GM19463 (cell line): Measurements from ENCODE around the gene PSMA8.
"Not testable (repeated sequence)": the region's sequence is repeated elsewhere in the genome, so short reads cannot be mapped to it uniquely, and the experiment has no call there.

Experiments
- ATAC-seq: cut with Tn5 transposase; IDR thresholded peaks from one replicate; pipeline ENCODE4 v1.9.1; 2021; ENCODE audit warnings: mild to moderate bottlenecking, moderate library complexity; ENCODE audit not compliant: unreplicated experiment

PSMA8 gene

DNA sequence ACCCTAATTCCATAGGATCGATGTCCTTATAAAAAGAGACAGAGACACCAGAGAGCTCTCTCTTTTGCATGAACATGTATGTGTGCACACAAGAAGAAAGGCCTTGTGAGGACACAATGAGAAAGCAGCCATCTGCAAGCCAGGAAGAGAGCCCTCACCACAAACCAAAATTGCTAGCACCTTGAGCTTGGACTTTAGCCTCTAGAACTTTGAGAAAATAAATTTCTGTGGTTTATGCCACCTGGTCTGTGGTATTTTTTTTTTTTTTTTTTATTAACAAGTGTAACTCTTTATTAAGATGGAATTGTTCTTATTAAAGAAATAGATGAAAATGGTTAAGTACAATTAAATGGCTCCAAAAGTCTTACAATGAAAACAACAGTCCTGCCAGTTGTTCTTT, 33.9 kb downstream of the PSMA8 start:
- ATAC-seq: peak; percentile 90

DNA sequence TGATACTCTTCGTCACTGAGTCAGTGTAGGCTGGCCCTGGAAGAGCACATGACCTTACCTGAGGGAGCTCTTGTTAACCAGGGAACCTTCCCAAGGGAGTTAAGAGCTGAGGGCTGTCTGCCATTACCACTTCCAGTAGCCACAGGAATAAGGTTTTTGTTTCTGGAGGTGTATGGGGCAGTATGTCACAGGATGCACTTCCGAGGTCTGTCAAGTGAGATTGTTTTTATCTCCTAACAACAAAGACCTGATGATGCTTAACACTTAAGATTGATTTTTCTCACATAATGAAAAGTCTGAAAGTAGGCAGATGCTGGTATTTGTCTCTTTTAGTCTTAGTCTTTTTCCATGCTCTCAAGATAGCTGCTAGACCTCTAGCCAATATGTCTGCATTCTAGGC, 41.8 kb downstream of the PSMA8 start:
- no peak for ATAC-seq

GRCh38 chr18:26176134-26176533, 42.5 kb downstream of the PSMA8 start:
- ATAC-seq: no peak

GRCh38 chr18:26181343-26181826, 47.7 kb downstream of the PSMA8 start:
- ATAC-seq: peak; percentile 68

GRCh38 chr18:26183395-26184112, 49.9 kb downstream of the PSMA8 start:
- no peak for ATAC-seq

GRCh38 chr18:26185267-26185666, 51.6 kb downstream of the PSMA8 start:
- no peak for ATAC-seq

DNA sequence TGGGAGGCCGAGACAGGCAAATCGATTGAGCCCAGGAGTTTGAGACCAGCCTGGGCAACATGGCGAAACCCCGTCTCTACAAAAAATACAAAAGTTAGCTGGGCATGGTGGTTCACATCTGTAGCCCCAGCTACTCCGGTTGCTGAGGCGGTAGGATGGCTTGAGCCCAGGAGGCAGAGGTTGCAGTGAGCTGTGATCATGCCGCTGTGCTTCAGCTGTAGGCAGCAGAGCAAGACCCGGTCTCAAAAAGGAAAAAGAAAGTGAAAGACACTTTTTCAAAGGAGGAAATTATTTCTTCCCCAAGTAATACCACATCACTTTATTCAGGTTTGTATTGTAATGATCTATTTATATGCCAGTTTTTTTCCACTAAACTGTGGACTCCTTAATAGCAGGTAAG, 56.8 kb downstream of the PSMA8 start:
- peak; percentile 86 for ATAC-seq

- ATAC-seq: no peak
Observed at GRCh38 chr18:26192233-26192632, 58.6 kb downstream of the PSMA8 start.

DNA sequence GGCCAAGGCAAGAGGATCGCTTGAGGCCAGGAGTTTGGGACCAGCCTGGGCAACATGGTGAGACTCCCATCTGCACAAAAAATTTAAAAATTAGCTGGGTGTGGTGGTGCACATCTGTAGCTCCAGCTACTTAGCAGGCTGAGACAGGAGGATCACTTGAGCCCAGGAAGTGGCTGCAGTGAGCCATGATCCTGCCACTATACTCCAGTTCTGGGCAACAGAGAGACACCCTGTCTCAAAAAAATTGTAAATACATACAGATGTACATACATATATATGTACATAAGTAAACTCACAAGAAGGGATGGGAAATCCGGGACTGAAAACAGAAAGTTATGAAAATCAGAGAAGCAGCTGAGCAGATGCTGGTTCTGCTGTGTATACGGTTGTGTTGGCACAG, 62.9 kb downstream of the PSMA8 start:
- no peak for ATAC-seq

- not testable (repeated sequence) for ATAC-seq
Observed at GRCh38 chr18:26202001-26202400, 68.3 kb downstream of the PSMA8 start.

DNA sequence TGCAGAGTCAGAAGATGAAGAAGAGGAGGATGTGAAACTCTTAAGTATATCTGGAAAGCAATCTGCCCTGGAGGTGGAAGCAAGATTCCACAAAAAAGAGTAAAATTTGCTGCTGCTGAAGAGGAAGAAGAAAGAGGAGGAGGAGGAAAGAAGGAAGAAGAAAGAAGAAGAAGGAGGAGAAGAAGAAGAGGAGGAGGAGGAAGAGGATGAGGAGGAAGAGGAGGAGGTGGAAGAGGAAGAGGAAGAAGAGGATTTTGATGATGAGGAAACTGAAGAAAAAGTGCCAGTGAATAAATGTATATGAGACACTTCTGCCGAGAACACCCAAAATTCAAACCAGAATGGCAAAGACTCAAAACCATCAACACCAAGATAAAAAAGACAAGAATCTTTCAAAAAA, 71.6 kb downstream of the PSMA8 start:
- ATAC-seq: no peak

DNA sequence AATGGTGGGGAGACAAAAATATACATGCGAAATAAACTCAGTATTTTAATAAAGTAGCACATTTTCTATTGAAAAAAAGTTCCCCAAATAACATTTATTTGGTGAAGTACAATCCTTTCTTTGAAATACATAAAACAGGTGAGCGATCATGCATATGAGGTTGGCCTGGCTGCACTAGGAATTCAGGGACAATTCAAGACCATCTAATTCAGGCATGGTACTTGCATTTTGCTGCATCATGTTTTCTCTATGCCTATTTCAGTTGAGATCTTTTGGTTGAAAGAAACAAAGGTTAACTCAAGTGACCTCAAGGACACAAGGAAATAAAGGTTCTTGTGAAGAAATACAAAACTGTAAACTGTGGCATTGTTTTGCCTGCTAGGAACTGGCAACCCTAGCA, 72.8 kb downstream of the PSMA8 start:
- ATAC-seq: no peak

DNA sequence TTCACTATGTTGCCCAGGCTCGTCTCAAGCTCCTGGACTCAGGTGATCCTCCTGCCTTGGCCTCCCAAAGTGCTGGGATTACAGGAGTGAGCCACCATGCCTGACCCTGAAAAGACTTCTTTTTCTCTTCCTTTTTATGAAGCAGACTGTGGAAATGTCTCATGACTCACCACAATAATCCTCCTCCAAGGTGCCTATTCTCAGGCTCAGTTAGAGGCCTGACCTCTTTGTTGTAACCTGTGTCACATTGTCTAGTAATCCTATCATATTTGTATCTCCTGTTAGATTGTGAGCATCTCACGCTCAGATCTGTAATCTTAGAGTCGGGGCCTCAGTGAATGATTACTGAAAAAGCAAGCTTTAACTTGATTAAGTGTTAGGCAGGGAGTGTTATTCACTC, 74.3 kb downstream of the PSMA8 start:
- no peak for ATAC-seq

DNA sequence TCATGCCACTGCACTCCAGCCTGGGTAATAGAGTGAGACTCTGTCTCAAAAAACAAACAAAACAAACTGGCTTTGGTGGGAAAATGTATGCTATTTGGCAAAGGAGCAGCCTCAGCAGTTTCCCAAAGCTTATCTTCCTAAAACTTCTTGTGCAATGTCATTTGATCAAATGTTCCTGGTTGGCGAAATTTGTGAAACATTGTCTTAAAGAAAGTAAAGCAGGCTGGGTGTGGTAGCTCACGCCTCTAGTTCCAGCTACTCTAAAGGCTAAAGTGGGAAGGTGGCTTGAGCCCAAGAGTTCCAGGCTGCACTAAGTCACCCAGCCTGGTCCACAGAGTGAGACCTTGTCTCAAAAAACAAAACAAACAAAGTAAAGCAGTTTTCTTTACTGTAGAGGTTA, 75.3 kb downstream of the PSMA8 start:
- ATAC-seq: no peak

GRCh38 chr18:26210147-26210546, 76.5 kb downstream of the PSMA8 start:
- no peak for ATAC-seq

DNA sequence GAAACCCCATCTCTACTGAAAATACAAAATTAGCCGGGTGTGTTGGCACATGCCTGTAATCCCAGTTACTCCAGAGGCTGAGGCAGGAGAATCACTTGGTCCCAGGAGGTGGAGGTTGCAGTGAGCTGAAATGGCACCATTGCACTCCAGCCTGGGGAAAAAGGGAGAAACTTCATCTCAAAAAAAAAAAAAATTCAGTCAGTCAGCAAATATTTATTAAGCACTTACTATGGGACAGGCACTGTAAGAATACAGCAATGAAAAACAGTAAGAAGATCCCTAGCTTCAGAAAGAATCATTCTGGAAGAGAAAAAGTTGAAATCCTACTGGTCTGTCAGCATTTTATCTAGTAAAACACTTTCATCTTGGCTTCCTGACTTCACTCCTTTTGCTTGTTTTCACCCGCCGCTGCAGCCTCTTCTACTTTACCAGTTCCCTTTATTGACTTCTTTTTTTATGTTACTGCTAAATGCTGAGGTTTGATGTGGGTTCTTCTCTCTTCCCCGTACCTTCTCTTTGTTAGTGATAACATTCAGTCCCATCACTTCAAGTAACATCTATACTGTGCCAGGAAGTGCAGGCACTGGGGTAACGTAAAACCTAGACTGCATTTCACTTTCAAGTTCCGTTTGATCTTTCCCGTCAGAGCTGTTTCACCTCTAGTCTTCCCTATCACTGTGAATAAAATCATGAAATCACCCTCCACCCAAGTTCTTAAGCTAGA, 81.7 kb downstream of the PSMA8 start:
- ATAC-seq: peak; percentile 97

DNA sequence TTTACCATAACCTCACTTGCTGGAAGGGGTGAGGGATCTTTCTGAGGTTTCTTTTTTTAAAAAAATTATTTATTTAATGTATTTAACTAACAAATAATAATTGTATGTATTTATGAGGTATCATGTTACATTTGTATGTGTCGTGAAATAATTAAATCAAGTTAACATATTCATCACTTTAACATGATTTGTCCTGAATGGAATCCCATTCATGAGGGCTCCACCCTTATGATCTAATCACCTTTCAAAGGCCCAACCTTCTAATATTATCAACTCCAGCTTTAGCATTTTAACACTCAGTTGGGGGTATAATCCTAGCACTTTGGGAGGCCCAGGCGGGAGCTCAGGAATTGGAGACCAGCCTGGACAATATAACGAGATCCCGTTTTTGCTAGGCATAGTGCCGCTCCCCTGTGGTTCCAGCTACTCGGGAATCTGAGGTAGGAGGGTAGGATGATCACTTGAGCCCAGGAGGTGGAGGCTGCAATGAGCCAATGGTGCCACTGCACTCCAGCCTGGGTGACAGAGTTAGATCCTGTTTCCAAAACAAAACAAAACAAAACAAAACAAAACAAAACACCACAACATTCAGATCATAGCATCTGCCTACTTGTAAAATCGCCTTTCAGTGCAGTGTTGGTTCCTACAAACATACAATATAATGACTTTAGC, 91.5 kb downstream of the PSMA8 start:
- no peak for ATAC-seq

- ATAC-seq: no peak
Observed at GRCh38 chr18:26225915-26226228, 92.2 kb downstream of the PSMA8 start.

- ATAC-seq: peak; percentile 89
Observed at GRCh38 chr18:26226229-26227050, 92.8 kb downstream of the PSMA8 start, which contains the start of gene TAF4B. Gene TAF4B (plus strand): TSS chr18:26226445. CDS start chr18:26226934, 489 bp downstream.

- no peak for ATAC-seq
Observed at GRCh38 chr18:26227051-26227670, 93.5 kb downstream of the PSMA8 start.
